HCT116 (cell line): ENCODE data around the gene MYBPC2.
"Not testable (repeated sequence)": the region's sequence is repeated elsewhere in the genome, so short reads cannot be mapped to it uniquely, and the experiment has no call there.

Source experiments
- CTCF ChIP-seq, 3 experiments: fragments of 200-600 bp in 1 of 3; sonication (generic) in 1 of 3; IDR thresholded peaks in 2 of 3; conservative IDR thresholded peaks in 1 of 3; 2 replicates each; pipeline ENCODE4 v1.5.1; 2012 to 2017; ENCODE audit warnings: low read depth in 2 of 3, low read length in 2 of 3, antibody characterized with exemption in 1 of 3, borderline replicate concordance in 1 of 3, control low read depth in 1 of 3, mild to moderate bottlenecking in 1 of 3, mixed read lengths in 1 of 3, mixed run types in 1 of 3, moderate library complexity in 1 of 3; ENCODE audit not compliant: insufficient read depth in 1 of 3
- POLR2A ChIP-seq: IDR thresholded peaks from 2 replicates; pipeline ENCODE4 v1.7.0; 2011; ENCODE audit warnings: borderline replicate concordance; ENCODE audit not compliant: insufficient read depth, insufficient read length; ENCODE audit errors: extremely low read depth
- RAD21 ChIP-seq: IDR thresholded peaks from 2 replicates; pipeline ENCODE4 v1.6.1; 2012; ENCODE audit warnings: low read depth, mild to moderate bottlenecking
- SP1 ChIP-seq: IDR thresholded peaks from 2 replicates; pipeline ENCODE4 v1.6.1; 2012; ENCODE audit warnings: low read depth

DNA sequence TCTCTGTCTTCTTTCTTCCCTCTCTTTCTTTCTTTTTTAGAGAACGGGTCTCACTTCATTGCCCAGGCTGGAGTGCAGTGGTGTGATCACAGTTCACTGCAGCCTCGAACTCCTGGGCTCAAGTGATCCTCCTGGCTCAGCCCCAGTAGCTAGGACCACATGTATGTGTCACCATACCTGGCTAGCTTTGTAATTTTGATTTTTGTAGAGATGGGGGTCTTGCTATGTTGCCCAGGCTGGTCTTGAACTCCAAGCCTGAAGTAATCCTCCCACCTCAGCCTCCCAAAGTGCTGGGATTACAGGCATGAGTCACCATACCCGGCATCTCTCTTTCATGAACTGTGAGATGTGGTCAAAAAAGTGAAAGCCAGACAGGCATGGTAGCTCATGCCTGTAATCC lies 40.6 kb downstream of the MYBPC2 start:
- TF ChIP-seq CTCF (IDR thresholded peaks at IDR 0.05 in 2 of 3, conservative IDR thresholded peaks at IDR 0.05 in 1 of 3; ENCODE audit: borderline replicate concordance in 1 of 3, insufficient read depth in 1 of 3, low read depth in 2 of 3, low read length in 2 of 3); RAD21; SP1; POLR2A: not testable (repeated sequence)
